ENCODE results near the gene CABP2.
"Not testable (repeated sequence)": the region's sequence is repeated elsewhere in the genome, so short reads cannot be mapped to it uniquely, and the experiment has no call there.

GRCh38 chr11:67563705-67564114 is 40.5 kb upstream of the CABP2 start:
- TF ChIP-seq CTCF, POLR2A, EP300, POLR2AphosphoS5 (IDR thresholded peaks at IDR 0.05): not testable (repeated sequence)

All from upper lobe of left lung (tissue), 4 donors.